A172 (cell line): ENCODE data around the gene KIF4B. TPM values are rescaled to one million over a fixed set of nuclear protein-coding genes. Genes with fewer than 3 reads are reported as not detected.
A peak's percentile ranks its signal among the peaks of the same experiment; 100 is the strongest.
"Not testable (repeated sequence)": the region's sequence is repeated elsewhere in the genome, so short reads cannot be mapped to it uniquely, and the experiment has no call there.

ENCODE experiments used
- DNase-seq: peaks from one replicate; pipeline ENCODE4 v3.0.0-alpha.2; 2015; ENCODE audit warnings: low spot score
- total RNA-seq: library from RNA; depleted of rRNA; stranded (reverse); fragments of >200 nt; shearing (Covaris generic); gene quantifications from 2 replicates; pipeline ENCODE4 v1.2.3, GENCODE V29; 2014; rRNA removed

KIF4B gene
- total RNA-seq = 0.02 TPM in 1 of 2 replicates, not detected in the other

- DNase-seq = no peak
Measured at GRCh38 chr5:155013526-155013925, at the start of gene KIF4B. Gene KIF4B (plus strand): TSS chr5:155013755. CDS start chr5:155013860, 105 bp downstream.

- no peak for DNase-seq
Measured at GRCh38 chr5:154966081-154966841, 47.3 kb upstream of the KIF4B start.

- no peak for DNase-seq
Measured at GRCh38 chr5:154966874-154967273, 46.7 kb upstream of the KIF4B start.

- DNase-seq = peak; percentile 22
Measured at GRCh38 chr5:154967421-154968024, 46.0 kb upstream of the KIF4B start.

DNA sequence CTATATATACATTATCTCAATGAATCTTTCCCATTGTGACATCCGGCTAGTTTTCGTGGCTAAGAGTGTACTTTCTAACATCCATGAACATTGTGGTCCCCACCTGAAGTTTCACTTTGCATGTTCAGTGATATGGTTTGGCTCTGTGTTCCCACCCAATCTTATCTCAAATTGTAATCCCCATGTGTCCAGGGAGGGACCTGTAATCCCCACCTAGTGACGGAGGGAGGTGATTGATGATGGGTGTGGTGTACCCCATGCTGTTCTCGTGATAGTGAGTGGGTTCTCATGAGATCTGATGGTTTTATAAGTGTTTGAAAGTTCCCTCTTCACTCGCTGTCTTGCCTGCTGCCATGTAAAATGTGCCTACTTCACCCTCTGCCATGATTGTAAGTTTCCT lies 44.6 kb upstream of the KIF4B start:
- DNase-seq = no peak

DNA sequence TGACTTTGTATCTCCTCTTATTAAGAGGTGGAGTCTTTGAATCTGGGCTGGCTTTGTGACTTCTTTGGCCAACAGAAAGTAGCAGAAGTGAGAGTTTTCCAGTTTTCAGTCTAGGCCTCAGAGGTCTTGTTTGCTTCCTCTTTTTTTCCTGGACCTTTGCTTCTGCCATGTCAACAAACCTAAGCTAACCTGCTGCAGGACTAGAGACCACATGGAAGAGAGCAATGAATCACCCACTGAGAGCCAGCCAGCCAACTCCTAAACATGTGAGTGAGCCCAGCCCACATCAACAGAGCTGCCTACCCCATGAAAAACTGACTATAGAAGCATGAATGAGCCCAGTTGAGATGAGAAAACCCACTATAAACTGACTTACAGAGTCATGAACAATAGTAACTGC lies 42.8 kb upstream of the KIF4B start:
- peak; percentile 28 for DNase-seq

GRCh38 chr5:154971501-154971900 lies 42.1 kb upstream of the KIF4B start:
- DNase-seq = no peak

DNA sequence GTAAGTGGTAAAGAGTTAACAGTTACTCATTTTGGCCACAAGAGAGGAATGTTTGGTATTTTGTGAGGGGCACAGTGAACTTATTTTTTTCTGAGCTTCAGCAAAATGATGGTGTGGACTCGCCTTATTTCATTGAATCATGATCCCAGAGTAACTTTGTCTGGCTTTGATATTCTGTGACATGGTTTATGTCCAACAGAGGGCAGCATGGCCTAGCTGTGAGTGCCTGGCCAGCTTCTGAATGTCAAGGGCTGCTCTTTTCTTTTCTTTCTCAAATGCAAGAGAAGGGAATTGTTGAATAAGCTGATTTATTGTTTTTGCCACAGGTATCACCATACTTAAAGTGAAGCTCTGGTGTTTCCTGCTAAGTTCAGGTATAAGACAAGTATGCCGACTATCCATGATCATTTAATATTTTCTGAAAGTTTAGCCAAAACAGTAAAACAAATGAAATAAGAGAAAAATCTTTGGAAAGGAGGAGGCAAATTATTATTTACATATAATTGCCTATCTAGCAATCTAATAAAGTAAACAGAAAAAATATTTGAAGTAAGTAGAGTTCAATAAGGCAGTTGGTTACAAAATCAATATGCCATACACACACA lies 41.0 kb upstream of the KIF4B start:
- peak; percentile 42 for DNase-seq

- not testable (repeated sequence) for DNase-seq
Measured at GRCh38 chr5:154976082-154976481, 37.5 kb upstream of the KIF4B start.

- no peak for DNase-seq
Measured at GRCh38 chr5:154977409-154977808, 36.1 kb upstream of the KIF4B start.

DNA sequence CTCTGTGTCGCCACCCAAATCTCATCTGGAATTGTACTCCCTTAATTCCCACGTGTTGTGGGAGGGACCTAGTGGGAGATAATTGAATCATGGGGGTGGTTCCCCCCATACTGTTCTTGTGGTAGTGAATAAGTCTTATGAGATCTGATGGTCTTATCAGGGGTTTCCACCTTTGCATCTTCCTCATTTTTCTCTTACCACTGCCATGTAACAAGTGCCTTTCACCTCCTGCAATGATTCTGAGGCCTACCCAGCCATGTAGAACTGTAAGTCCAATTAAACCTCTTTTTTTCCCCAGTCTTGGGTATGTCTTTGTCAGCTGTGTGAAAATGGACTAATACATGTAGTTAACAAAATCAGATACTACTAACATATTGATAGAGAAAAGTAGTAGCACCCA lies 35.3 kb upstream of the KIF4B start:
- not testable (repeated sequence) for DNase-seq

DNA sequence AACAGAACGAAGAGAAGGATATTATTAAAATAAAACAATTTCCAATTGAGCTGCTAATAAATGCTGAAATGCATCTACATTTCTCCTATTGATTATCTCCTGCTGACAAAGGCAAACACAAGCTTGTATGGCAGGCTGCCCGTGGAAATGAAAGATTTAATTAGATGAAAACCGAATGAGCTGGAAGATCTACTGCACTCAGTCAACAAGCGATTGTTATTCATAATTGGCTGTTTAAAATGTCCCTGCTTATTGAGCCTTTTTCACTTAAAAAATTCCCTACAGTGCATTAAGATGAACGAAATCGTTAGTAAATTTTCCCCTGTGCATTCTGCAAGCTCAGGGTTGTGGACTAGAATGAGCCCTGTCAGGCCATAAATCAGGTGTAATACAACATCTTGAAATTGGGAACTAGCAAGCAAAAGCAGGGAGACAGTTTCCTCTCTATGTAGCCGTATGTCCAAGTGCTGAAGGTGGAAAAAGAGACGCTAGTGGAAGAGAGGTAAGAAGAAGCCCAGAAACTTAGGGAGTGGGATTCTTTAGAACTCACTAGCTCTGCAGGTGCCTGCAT lies 28.5 kb upstream of the KIF4B start:
- DNase-seq = no peak

DNA sequence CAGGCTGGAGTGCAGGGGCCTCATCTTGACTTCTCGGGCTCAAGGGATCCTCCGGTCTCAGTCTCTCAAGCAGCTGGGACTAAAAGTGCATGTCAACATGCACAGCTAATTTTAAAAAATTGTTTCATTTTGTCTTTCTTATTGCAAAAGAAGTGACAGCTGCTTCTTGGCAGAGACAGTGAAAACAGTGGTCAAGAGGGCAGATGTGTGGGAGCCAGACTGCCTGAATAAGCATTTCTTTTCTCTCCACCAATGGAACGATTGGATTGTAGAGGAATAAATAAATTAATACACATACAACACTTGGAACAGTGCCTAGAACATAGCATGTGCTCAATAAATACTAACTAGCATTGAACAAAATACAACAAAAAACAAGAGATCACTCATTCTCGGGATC lies 27.4 kb upstream of the KIF4B start:
- no peak for DNase-seq

- no peak for DNase-seq
Measured at GRCh38 chr5:154989626-154990025, 23.9 kb upstream of the KIF4B start.

- no peak for DNase-seq
Measured at GRCh38 chr5:154993461-154993860, 20.1 kb upstream of the KIF4B start.

- DNase-seq = no peak
Measured at GRCh38 chr5:154995679-154996078, 17.9 kb upstream of the KIF4B start.

DNA sequence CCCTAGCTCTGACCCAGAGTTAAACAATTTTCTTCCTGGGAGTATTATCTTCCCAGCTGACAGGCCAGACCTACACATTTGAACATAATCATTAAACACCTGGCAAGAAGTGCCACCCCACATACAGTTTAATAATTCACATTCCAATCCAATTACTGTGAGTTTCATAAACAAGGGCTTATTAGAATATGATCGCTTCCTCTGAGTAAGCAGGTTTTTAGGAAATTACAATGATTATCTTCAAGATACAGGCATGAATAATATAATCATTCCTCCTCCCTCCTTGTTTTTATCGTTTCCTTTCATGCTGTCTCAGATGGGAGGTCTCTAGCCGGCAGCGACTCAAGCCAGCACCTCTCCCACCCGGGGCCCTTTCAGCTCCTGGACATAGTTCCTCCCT lies 15.8 kb upstream of the KIF4B start:
- DNase-seq = peak; percentile 11

- no peak for DNase-seq
Measured at GRCh38 chr5:154999865-155000264, 13.7 kb upstream of the KIF4B start.

DNA sequence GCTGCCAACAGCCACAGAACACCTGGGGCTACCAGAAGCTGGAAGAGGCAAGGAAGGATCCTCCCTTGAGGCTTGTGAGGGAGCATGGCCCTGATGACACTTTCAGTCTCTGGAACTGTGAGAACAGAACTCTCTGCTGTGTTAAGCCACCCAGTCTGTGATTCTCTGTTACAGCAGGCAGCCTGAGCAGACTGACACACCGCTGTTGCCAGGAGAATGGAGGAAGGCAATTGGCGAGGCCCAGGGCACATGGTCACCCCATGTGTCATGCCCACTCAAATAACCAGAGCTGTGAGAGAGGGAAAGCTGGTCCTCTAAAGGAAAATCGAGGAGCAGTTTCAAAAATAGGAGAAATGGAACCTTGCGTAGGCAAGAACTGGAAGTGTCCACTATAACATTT lies 12.0 kb upstream of the KIF4B start:
- DNase-seq = no peak

DNA sequence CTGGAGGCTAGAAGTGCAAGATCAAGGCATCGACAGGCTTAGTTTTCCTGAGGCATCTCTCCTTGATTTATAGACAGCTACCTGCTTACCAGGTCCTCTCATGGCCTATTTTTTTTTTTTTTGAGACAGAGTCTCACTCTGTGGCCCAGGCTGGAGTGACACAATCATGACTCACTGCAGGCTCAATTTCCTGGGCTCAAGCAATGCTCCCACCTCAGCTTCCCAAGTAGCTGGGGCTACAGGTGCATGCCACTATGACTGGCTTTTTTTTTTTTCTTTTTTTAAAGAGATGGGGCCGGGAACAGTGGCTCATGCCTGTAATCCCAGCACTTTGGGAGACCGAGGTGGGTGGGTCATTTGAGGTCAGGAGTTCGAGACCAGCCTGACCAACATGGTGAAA lies 10.8 kb upstream of the KIF4B start:
- DNase-seq = peak; percentile 58

GRCh38 chr5:155004138-155004744 lies 9.3 kb upstream of the KIF4B start:
- DNase-seq = no peak

GRCh38 chr5:155006265-155006664 lies 7.3 kb upstream of the KIF4B start:
- not testable (repeated sequence) for DNase-seq
